Measurements from ENCODE around the gene NTNG2. TPM values are rescaled to one million over a fixed set of nuclear protein-coding genes. Genes with fewer than 3 reads are reported as not detected.

Gene NTNG2
- total RNA-seq, 1 donor from 2014 or later: 6.2 TPM

DNA sequence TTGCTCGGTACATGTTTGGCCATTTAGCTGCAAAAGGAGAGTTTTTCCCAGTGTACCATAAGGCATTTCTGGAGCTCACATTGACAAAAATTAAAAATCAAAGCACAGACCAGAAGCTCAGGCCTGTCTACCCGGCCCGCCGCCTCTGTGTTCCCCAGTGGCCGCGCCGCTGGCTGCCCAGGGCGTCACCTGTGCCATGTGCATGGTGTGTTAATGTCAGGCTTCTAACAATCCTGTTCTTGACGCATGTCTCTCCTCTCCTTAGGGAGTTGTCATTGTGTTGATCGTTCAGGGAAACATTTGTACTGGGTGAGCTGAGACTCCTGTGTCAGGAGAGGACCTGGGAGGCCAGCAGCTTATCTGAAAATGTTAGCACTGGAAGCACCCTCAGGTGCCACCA is 9.6 kb upstream of the NTNG2 start:
- Mint-ChIP-seq H3K9me3 (ENCODE audit: unreplicated experiment) (no peaks in the 10 kb centered on the region), H3K4me1 (ENCODE audit: unreplicated experiment) (no peaks in the 10 kb centered on the region), H3K27me3 (ENCODE audit: unreplicated experiment) (peaks cover 56% of the 10 kb centered on the region), H3K27ac (ENCODE audit: unreplicated experiment) (no peak overlapping the region), H3K36me3 (ENCODE audit: unreplicated experiment) (no peaks in the 10 kb centered on the region), H3K4me3 (ENCODE audit: unreplicated experiment) (no peak overlapping the region)
- TF ChIP-seq, protein P1, sequence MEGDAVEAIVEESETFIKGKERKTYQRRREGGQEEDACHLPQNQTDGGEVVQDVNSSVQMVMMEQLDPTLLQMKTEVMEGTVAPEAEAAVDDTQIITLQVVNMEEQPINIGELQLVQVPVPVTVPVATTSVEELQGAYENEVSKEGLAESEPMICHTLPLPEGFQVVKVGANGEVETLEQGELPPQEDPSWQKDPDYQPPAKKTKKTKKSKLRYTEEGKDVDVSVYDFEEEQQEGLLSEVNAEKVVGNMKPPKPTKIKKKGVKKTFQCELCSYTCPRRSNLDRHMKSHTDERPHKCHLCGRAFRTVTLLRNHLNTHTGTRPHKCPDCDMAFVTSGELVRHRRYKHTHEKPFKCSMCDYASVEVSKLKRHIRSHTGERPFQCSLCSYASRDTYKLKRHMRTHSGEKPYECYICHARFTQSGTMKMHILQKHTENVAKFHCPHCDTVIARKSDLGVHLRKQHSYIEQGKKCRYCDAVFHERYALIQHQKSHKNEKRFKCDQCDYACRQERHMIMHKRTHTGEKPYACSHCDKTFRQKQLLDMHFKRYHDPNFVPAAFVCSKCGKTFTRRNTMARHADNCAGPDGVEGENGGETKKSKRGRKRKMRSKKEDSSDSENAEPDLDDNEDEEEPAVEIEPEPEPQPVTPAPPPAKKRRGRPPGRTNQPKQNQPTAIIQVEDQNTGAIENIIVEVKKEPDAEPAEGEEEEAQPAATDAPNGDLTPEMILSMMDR (IDR thresholded peaks at IDR 0.05): no peak
- no peak for DNase-seq (ENCODE audit: extremely low spot score, unreplicated experiment)

DNA sequence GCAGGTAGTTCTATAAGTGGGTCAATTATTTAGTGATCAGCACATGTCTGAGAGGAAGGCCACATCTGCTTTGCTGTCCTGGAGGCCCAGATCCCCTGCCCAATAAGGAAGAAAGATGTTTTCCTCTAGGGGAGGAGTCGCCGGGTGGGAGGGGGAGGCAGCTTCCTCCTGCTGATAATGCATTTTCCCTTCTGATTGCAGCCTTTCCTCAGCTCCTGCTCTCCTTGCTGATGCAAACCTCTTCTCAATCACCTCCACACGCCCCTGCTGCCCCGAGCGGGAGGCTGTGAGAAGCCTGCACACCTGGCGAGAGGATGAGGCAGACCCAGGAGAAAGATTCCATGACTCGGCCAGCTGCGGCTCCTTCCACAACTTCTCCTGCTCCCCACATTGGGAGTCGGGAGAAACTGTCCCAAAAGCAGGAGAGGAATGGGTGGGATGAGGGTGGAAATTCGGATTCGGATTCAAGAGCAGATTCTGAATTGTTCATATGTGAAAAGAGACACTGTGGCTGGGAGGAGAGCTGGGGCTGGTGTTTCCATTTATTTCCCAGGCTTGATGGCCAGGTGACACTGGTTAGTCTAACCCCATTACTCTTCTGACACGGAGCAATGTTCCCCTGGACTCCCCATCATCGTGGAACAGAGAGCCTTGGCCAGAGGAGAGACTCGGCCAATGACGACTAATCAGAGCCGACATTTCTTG is 6.8 kb upstream of the NTNG2 start:
- Mint-ChIP-seq H3K36me3 (ENCODE audit: unreplicated experiment) (no peaks in the 10 kb centered on the region), H3K4me1 (ENCODE audit: unreplicated experiment) (no peaks in the 10 kb centered on the region)
- DNase-seq (ENCODE audit: extremely low spot score, unreplicated experiment): no peak

DNA sequence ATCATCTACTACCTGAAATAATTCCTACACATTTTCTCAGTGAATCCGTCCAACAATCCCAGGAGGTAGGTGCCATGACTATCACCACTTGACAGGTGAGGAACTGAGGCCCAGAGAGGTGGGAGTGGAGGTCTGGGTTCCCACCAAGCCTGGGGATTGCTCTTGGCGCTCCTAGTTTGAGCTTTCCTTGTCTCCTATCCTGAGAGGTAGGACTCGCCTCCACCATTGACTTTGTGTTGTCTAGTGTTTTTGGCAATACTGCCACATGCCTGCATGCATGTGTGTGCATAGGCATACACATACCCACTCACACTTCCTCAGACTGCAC is 6.3 kb upstream of the NTNG2 start:
- no peak for DNase-seq (ENCODE audit: extremely low spot score, unreplicated experiment)
- Mint-ChIP-seq H3K27ac (ENCODE audit: unreplicated experiment) (no peak overlapping the region), H3K36me3 (ENCODE audit: unreplicated experiment) (no peaks in the 10 kb centered on the region), H3K4me3 (ENCODE audit: unreplicated experiment) (no peak overlapping the region), H3K27me3 (ENCODE audit: unreplicated experiment) (peaks cover 68% of the 10 kb centered on the region), H3K9me3 (ENCODE audit: unreplicated experiment) (no peaks in the 10 kb centered on the region), H3K4me1 (ENCODE audit: unreplicated experiment) (peaks cover 2% of the 10 kb centered on the region)
- TF ChIP-seq, protein P1 (IDR thresholded peaks at IDR 0.05): no peak

More for the DNA sequence above, 6.8 kb upstream of the NTNG2 start:
- Mint-ChIP-seq H3K4me3 (ENCODE audit: unreplicated experiment) (no peak overlapping the region), H3K27ac (ENCODE audit: unreplicated experiment) (no peak overlapping the region), H3K27me3 (ENCODE audit: unreplicated experiment) (peaks cover 67% of the 10 kb centered on the region), H3K9me3 (ENCODE audit: unreplicated experiment) (no peaks in the 10 kb centered on the region)
- TF ChIP-seq, protein P1 (IDR thresholded peaks at IDR 0.05): no peak

DNA sequence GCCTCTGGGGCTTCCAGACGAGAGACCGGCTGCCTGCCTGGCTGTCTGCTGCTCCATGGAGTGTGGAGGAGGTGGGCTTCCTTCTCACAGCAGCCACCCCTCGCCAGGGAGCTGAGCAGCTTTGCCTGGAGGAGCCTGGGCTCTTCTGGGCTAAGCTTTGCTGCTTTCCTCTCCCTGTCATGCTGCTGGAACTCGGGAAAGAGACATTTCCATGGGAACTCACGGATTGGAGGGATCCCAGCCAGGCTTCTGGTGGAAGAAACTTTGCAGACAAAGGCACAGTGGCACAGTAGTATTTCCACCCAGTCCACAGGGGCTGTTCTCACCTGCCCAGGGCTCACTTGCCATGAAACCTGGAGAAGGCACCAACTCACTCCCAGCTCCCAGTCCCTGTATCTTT is 5.6 kb upstream of the NTNG2 start:
- Mint-ChIP-seq H3K9me3 (ENCODE audit: unreplicated experiment) (no peaks in the 10 kb centered on the region), H3K4me3 (ENCODE audit: unreplicated experiment) (no peak overlapping the region), H3K4me1 (ENCODE audit: unreplicated experiment) (peaks cover 7% of the 10 kb centered on the region), H3K36me3 (ENCODE audit: unreplicated experiment) (no peaks in the 10 kb centered on the region), H3K27ac (ENCODE audit: unreplicated experiment) (no peak overlapping the region), H3K27me3 (ENCODE audit: unreplicated experiment) (peaks cover 66% of the 10 kb centered on the region)
- DNase-seq (ENCODE audit: extremely low spot score, unreplicated experiment): no peak
- TF ChIP-seq, protein P1 (IDR thresholded peaks at IDR 0.05): no peak

DNA sequence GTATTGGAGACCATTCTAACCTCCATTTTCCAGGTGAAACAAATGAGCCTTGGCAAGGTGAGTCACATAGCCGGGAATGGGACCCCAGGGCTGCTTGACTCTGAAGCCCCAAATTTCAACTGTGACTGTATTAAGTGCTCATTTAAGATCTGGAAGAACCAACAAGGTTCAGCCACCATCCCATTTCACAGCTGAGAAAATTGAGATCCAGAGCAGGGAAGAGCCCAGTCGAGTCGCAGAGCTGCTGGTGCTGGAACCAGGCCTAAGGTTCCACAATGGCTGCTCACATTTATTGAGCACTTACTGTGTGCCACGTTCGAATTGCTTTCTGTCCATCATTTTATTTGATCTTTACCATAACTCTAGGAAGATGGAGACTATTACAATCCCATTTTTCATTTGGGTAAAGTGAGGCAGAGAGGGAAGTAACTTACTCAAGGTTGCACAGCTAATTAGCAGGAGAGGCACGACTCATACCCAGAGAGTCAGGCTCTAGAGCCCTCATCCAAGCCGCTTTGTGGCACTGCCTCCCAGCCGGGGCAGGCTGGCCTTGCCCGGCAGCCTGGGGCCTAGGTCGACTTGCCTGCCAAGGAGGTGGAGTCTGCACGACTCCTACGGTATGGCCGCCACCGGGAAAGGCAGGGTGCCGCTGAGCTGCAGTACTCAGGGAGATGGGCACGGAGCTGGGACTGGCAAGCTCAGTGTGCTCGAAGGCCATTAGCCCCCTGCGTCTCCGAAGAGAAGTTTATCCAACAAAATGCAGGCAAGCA is 4.3 kb upstream of the NTNG2 start:
- Mint-ChIP-seq H3K27ac (ENCODE audit: unreplicated experiment) (no peak overlapping the region), H3K27me3 (ENCODE audit: unreplicated experiment) (peaks cover 66% of the 10 kb centered on the region), H3K4me1 (ENCODE audit: unreplicated experiment) (peaks cover 11% of the 10 kb centered on the region), H3K4me3 (ENCODE audit: unreplicated experiment) (no peak overlapping the region), H3K36me3 (ENCODE audit: unreplicated experiment) (no peaks in the 10 kb centered on the region), H3K9me3 (ENCODE audit: unreplicated experiment) (no peaks in the 10 kb centered on the region)
- no peak for DNase-seq (ENCODE audit: extremely low spot score, unreplicated experiment)
- TF ChIP-seq, protein P1 (IDR thresholded peaks at IDR 0.05): no peak

Measured in osteocyte (in vitro differentiated cells).